Liver (tissue), 3 donors: ENCODE results near the gene AFAP1.

Experiments
- CTCF ChIP-seq: fragments of 150-350 bp; IDR thresholded peaks from 2 replicates; pipeline ENCODE4 v1.5.1; 2017; ENCODE audit warnings: improper control_type of control experiment, low read depth, low read length; ENCODE audit not compliant: missing input control
- JUND ChIP-seq, 2 donors: IDR thresholded peaks; 2 replicates each; pipeline ENCODE4 v1.6.1; 2016; ENCODE audit warnings: antibody characterized with exemption in 2 of 2
- RXRA ChIP-seq, 2 donors: IDR thresholded peaks; 2 replicates each; pipeline ENCODE4 v1.6.1; 2017 to 2018; ENCODE audit warnings: antibody characterized with exemption in 2 of 2, mild to moderate bottlenecking in 1 of 2
- TAF1 ChIP-seq: conservative IDR thresholded peaks from 2 replicates; pipeline ENCODE4 v1.6.1; 2016; ENCODE audit warnings: antibody characterized with exemption, mild to moderate bottlenecking
- donor health status: healthy.
- donor health status: healthy.

- no peak for TF ChIP-seq CTCF
- no peak for TF ChIP-seq JUND (IDR thresholded peaks at IDR 0.05)
- TF ChIP-seq TAF1, result no peak
- no peak for TF ChIP-seq RXRA (IDR thresholded peaks at IDR 0.05)
Measured at GRCh38 chr4:7760706-7761105, 179.0 kb downstream of the AFAP1 start.
